ENCODE results near the gene SPACA4.

The SPACA4 gene

GRCh38 chr19:48650974-48651682 is 44.6 kb downstream of the SPACA4 start:
- Histone ChIP-seq H3K9me3 (replicated peaks; ENCODE audit: insufficient read depth, low read length) (no peaks in the 10 kb centered on the region), H3K79me2 (ENCODE audit: low read length) (no peaks in the 10 kb centered on the region), H3K4me3 (ENCODE audit: low read length) (no peak overlapping the region), H2AFZ (ENCODE audit: low read length) (no peak overlapping the region), H3K9ac (ENCODE audit: low read length) (no peak overlapping the region), H4K20me1 (ENCODE audit: insufficient read depth, low read length) (no peaks in the 10 kb centered on the region), H3K27ac (ENCODE audit: low read length) (no peak overlapping the region), H3F3A (ENCODE audit: insufficient read depth, low read length) (no peaks in the 10 kb centered on the region; the same call in 1 of the 2 replicates), H3K4me2 (ENCODE audit: low read depth, low read length) (no peak overlapping the region), H3K9me2 (replicated peaks; ENCODE audit: insufficient read depth, low read length) (no peaks in the 10 kb centered on the region), H3K27me3 (replicated peaks; ENCODE audit: insufficient read depth, low read length) (peaks cover 26% of the 10 kb centered on the region), H3K36me3 (replicated peaks; ENCODE audit: insufficient read depth, low read length) (no peaks in the 10 kb centered on the region), H3K4me1 (ENCODE audit: low read length) (peaks cover 7% of the 10 kb centered on the region; the same call in 1 of the 2 replicates)
- DNase-seq, result no peak
- TF ChIP-seq EZH2phosphoT487 (IDR thresholded peaks at IDR 0.05; ENCODE audit: low read length) (no peak), CTCF (IDR thresholded peaks at IDR 0.05; ENCODE audit: low read length) (no peak), EZH2 (optimal IDR thresholded peaks at IDR 0.05; ENCODE audit: low read depth, low read length) (no peak)

GRCh38 chr19:48651683-48652048 is 45.1 kb downstream of the SPACA4 start:
- no peaks in the 10 kb centered on the region for H4K20me1 ChIP-seq (ENCODE audit: insufficient read depth, low read length)
- H3K4me2 ChIP-seq (ENCODE audit: low read depth, low read length), result no peak overlapping the region
- no peaks in the 10 kb centered on the region; the same call in 1 of the 2 replicates for H3F3A ChIP-seq (ENCODE audit: insufficient read depth, low read length)
- no peaks in the 10 kb centered on the region for H3K79me2 ChIP-seq (ENCODE audit: low read length)
- TF ChIP-seq CTCF (IDR thresholded peaks at IDR 0.05; ENCODE audit: low read length) (no peak), EZH2phosphoT487 (IDR thresholded peaks at IDR 0.05; ENCODE audit: low read length) (no peak), EZH2 (optimal IDR thresholded peaks at IDR 0.05; ENCODE audit: low read depth, low read length) (no peak)
- no peak overlapping the region for H3K27ac ChIP-seq (ENCODE audit: low read length)
- H3K9me3 ChIP-seq (replicated peaks; ENCODE audit: insufficient read depth, low read length), result no peaks in the 10 kb centered on the region
- no peaks in the 10 kb centered on the region for H3K36me3 ChIP-seq (replicated peaks; ENCODE audit: insufficient read depth, low read length)
- peaks cover 7% of the 10 kb centered on the region; the same call in 1 of the 2 replicates for H3K4me1 ChIP-seq (ENCODE audit: low read length)
- no peak overlapping the region for H2AFZ ChIP-seq (ENCODE audit: low read length)
- H3K9me2 ChIP-seq (replicated peaks; ENCODE audit: insufficient read depth, low read length), result no peaks in the 10 kb centered on the region
- H3K9ac ChIP-seq (ENCODE audit: low read length), result no peak overlapping the region
- DNase-seq, result no peak
- peaks cover 32% of the 10 kb centered on the region for H3K27me3 ChIP-seq (replicated peaks; ENCODE audit: insufficient read depth, low read length)
- H3K4me3 ChIP-seq (ENCODE audit: low read length), result no peak overlapping the region

- H3K9ac ChIP-seq (ENCODE audit: low read length), result no peak overlapping the region
- H3K4me1 ChIP-seq (ENCODE audit: low read length), result 0 out of 2 replicates have a peak, but pooled peaks cover under 1% of the 10 kb centered on the region
Measured at GRCh38 chr19:48654299-48655059, 47.9 kb downstream of the SPACA4 start.

More at GRCh38 chr19:48654299-48655059, 47.9 kb downstream of the SPACA4 start:
- Histone ChIP-seq H4K20me1 (ENCODE audit: insufficient read depth, low read length) (no peaks in the 10 kb centered on the region), H3K36me3 (replicated peaks; ENCODE audit: insufficient read depth, low read length) (no peaks in the 10 kb centered on the region), H3F3A (ENCODE audit: insufficient read depth, low read length) (no peaks in the 10 kb centered on the region), H2AFZ (ENCODE audit: low read length) (no peak overlapping the region), H3K4me3 (ENCODE audit: low read length) (no peak overlapping the region), H3K9me3 (replicated peaks; ENCODE audit: insufficient read depth, low read length) (no peaks in the 10 kb centered on the region), H3K9me2 (replicated peaks; ENCODE audit: insufficient read depth, low read length) (no peaks in the 10 kb centered on the region), H3K27me3 (replicated peaks; ENCODE audit: insufficient read depth, low read length) (peaks cover 48% of the 10 kb centered on the region), H3K4me2 (ENCODE audit: low read depth, low read length) (no peak overlapping the region), H3K27ac (ENCODE audit: low read length) (no peak overlapping the region), H3K79me2 (ENCODE audit: low read length) (no peaks in the 10 kb centered on the region)
- TF ChIP-seq EZH2phosphoT487 (IDR thresholded peaks at IDR 0.05; ENCODE audit: low read length) (no peak), EZH2 (optimal IDR thresholded peaks at IDR 0.05; ENCODE audit: low read depth, low read length) (no peak), CTCF (IDR thresholded peaks at IDR 0.05; ENCODE audit: low read length) (no peak)
- DNase-seq, result no peak

Data from MM.1S (cell line).